H1 (cell line): ENCODE results near the gene SPDEF. TPM values are rescaled to one million over a fixed set of nuclear protein-coding genes. Genes with fewer than 3 reads are reported as not detected.

Experiments
- CTCF ChIA-PET: fragments of 300-600 bp; sonication (Branson Sonifier 250); formaldehyde crosslinking; loops from one replicate; lab custom pipeline; 2021; ENCODE audit not compliant: partially characterized antibody; lab: Charles Lee
- POLR2A ChIA-PET: fragments of 300-600 bp; sonication (Branson Sonifier 250); formaldehyde crosslinking; loops from one replicate; lab custom pipeline; 2021; ENCODE audit warnings: inconsistent platforms; ENCODE audit not compliant: partially characterized antibody; lab: Charles Lee
- DNase-seq, 2 experiments: peaks; one replicate each; pipeline versions ENCODE4 v3.0.0 to v3.0.0-alpha.2; 2010 to 2022; ENCODE audit warnings: low spot score in 2 of 2, low read depth in 1 of 2, mixed read lengths in 1 of 2
- FAIRE-seq: peaks from 2 replicates; lab custom pipeline; 2011; peaks lifted over from hg19 to GRCh38; lab: Jason Lieb, UNC
- H2AFZ ChIP-seq: 2 replicates; pipeline ENCODE4 v1.8.1; 2012; ENCODE audit warnings: low read length, inconsistent platforms
- H2AK5ac ChIP-seq: 2 replicates; pipeline ENCODE4 v1.6.1; 2013; ENCODE audit warnings: low read depth, low read length
- H2BK120ac ChIP-seq: replicated peaks from 2 replicates; pipeline ENCODE3; 2013; ENCODE audit warnings: low read depth, low read length, inconsistent platforms
- H2BK12ac ChIP-seq: 2 replicates; pipeline ENCODE4 v1.6.1; 2013; ENCODE audit warnings: low read depth, low read length
- H2BK15ac ChIP-seq: 2 replicates; pipeline ENCODE4 v1.6.1; 2013; ENCODE audit warnings: low read length
- H2BK20ac ChIP-seq: 2 replicates; pipeline ENCODE4 v1.6.1; 2013; ENCODE audit warnings: low read length
- H2BK5ac ChIP-seq: 2 replicates; pipeline ENCODE4 v1.6.1; 2013; ENCODE audit warnings: low read depth, low read length
- H3K14ac ChIP-seq: 2 replicates; pipeline ENCODE4 v1.6.1; 2013; ENCODE audit warnings: inconsistent platforms; ENCODE audit not compliant: insufficient read length
- H3K18ac ChIP-seq: 2 replicates; pipeline ENCODE4 v1.6.1; 2013; ENCODE audit warnings: low read length; ENCODE audit errors: extremely low read depth
- H3K23ac ChIP-seq: 2 replicates; pipeline ENCODE4 v1.6.1; 2013; ENCODE audit warnings: inconsistent platforms; ENCODE audit not compliant: insufficient read length
- H3K23me2 ChIP-seq: 2 replicates; pipeline ENCODE4 v1.6.1; 2013; ENCODE audit warnings: low read depth, low read length
- H3K27ac ChIP-seq: 2 replicates; pipeline ENCODE4 v1.6.1; 2011; ENCODE audit warnings: low read depth, low read length, inconsistent platforms
- H3K27me3 ChIP-seq, 4 experiments: replicated peaks in 1 of 4; 1 replicate in 1 of 4; 2 replicates in 3 of 4; pipeline versions ENCODE4 v1.6.1 to v1.8.1; 2011 to 2013; ENCODE audit warnings: low read length in 3 of 4, mild to moderate bottlenecking in 3 of 4, inconsistent platforms in 2 of 4, mixed read lengths in 2 of 4, moderate library complexity in 1 of 4; ENCODE audit not compliant: control insufficient read depth in 3 of 4, insufficient read depth in 3 of 4; ENCODE audit errors: extremely low read depth in 1 of 4
- H3K36me3 ChIP-seq, 4 experiments: 2 replicates each; pipeline versions ENCODE4 v1.6.1 to v1.8.1; 2011 to 2013; ENCODE audit warnings: mild to moderate bottlenecking in 4 of 4, low read length in 3 of 4, moderate library complexity in 2 of 4, control low read depth in 1 of 4, inconsistent platforms in 1 of 4; ENCODE audit not compliant: insufficient read depth in 4 of 4, control insufficient read depth in 2 of 4
- H3K4ac ChIP-seq: replicated peaks from 2 replicates; pipeline ENCODE3; 2013; ENCODE audit warnings: low read length, low read depth, mixed read lengths, inconsistent platforms; ENCODE audit not compliant: insufficient read length
- H3K4me1 ChIP-seq, 4 experiments: replicated peaks in 1 of 4; 1 replicate in 1 of 4; 2 replicates in 3 of 4; pipeline versions ENCODE4 v1.6.1 to v1.8.1; 2011 to 2013; ENCODE audit warnings: low read length in 3 of 4, inconsistent platforms in 2 of 4, mixed read lengths in 1 of 4; ENCODE audit not compliant: insufficient read depth in 4 of 4, control insufficient read depth in 3 of 4
- H3K4me2 ChIP-seq, 2 experiments: 2 replicates each; pipeline versions ENCODE4 v1.6.1 to v1.8.1; 2011 to 2013; ENCODE audit warnings: low read depth in 2 of 2, low read length in 2 of 2, control low read depth in 1 of 2, inconsistent platforms in 1 of 2, mild to moderate bottlenecking in 1 of 2; ENCODE audit not compliant: insufficient read depth in 1 of 2
- H3K4me3 ChIP-seq, 4 experiments: fragments of 200-600, 300-600 bp in 1 of 4; sonication (generic), shearing (Covaris generic), sonication (Bioruptor Twin) in 1 of 4; 2 replicates each; pipeline versions ENCODE4 v1.5.1 to v1.8.1; 2011 to 2016; ENCODE audit warnings: low read length in 4 of 4, low read depth in 3 of 4, control low read depth in 2 of 4, inconsistent platforms in 2 of 4, mild to moderate bottlenecking in 2 of 4, mixed read lengths in 1 of 4, moderate library complexity in 1 of 4; ENCODE audit not compliant: insufficient read depth in 2 of 4; ENCODE audit errors: extremely low read depth in 1 of 4
- H3K56ac ChIP-seq: replicated peaks from 2 replicates; pipeline ENCODE3; 2013; ENCODE audit warnings: low read depth, mild to moderate bottlenecking, mixed read lengths, low read length, inconsistent platforms; ENCODE audit not compliant: insufficient read length
- H3K79me1 ChIP-seq: 2 replicates; pipeline ENCODE4 v1.6.1; 2013; ENCODE audit warnings: low read depth, low read length, control low read depth
- H3K79me2 ChIP-seq, 2 experiments: 2 replicates each; pipeline versions ENCODE4 v1.6.1 to v1.8.1; 2012 to 2013; ENCODE audit warnings: low read length in 2 of 2, mild to moderate bottlenecking in 2 of 2, inconsistent platforms in 1 of 2; ENCODE audit not compliant: insufficient read depth in 2 of 2, control insufficient read depth in 1 of 2
- H3K9ac ChIP-seq, 4 experiments: replicated peaks in 1 of 4; 1 replicate in 1 of 4; 2 replicates in 3 of 4; pipeline versions ENCODE4 v1.6.1 to v1.8.1; 2011 to 2013; ENCODE audit warnings: low read depth in 3 of 4, low read length in 3 of 4, control low read depth in 2 of 4, mild to moderate bottlenecking in 2 of 4, moderate library complexity in 2 of 4, inconsistent platforms in 1 of 4; ENCODE audit errors: extremely low read depth in 1 of 4
- H3K9me3 ChIP-seq, 2 experiments: 2 replicates each; pipeline versions ENCODE4 v1.6.1 to v1.8.1; 2012 to 2013; ENCODE audit warnings: mild to moderate bottlenecking in 2 of 2, moderate library complexity in 2 of 2, control low read depth in 1 of 2, inconsistent platforms in 1 of 2, low read depth in 1 of 2, low read length in 1 of 2, mixed read lengths in 1 of 2; ENCODE audit not compliant: insufficient read depth in 2 of 2
- H4K20me1 ChIP-seq, 2 experiments: replicated peaks in 1 of 2; 2 replicates each; pipeline versions ENCODE3 to v1.8.1; 2011 to 2013; ENCODE audit warnings: inconsistent platforms in 2 of 2, low read length in 2 of 2, mild to moderate bottlenecking in 1 of 2; ENCODE audit not compliant: insufficient read depth in 2 of 2, control insufficient read depth in 1 of 2
- H4K5ac ChIP-seq: 2 replicates; pipeline ENCODE4 v1.6.1; 2013; ENCODE audit warnings: low read length, low read depth, mixed read lengths, inconsistent platforms; ENCODE audit not compliant: insufficient read length
- H4K8ac ChIP-seq: 2 replicates; pipeline ENCODE4 v1.8.0; 2013; ENCODE audit warnings: mild to moderate bottlenecking, moderate library complexity, low read length, inconsistent platforms; ENCODE audit not compliant: insufficient read depth; ENCODE audit errors: extremely low read depth
- H4K91ac ChIP-seq: replicated peaks from 2 replicates; pipeline ENCODE3; 2013; ENCODE audit warnings: low read length, mixed read lengths, inconsistent platforms; ENCODE audit not compliant: insufficient read length
- EZH2 ChIP-seq: fragments of 200-600 bp; sonication (generic); IDR thresholded peaks from 2 replicates; pipeline ENCODE4 v1.7.1; 2012; ENCODE audit warnings: low read depth, mild to moderate bottlenecking, moderate library complexity, low read length, inconsistent platforms; ENCODE audit not compliant: severe bottlenecking
- HDAC6 ChIP-seq: IDR thresholded peaks from one replicate; pipeline ENCODE4 v1.7.1; 2012; ENCODE audit warnings: low read depth, mild to moderate bottlenecking, inconsistent platforms, low read length, moderate library complexity
- JUN ChIP-seq: IDR thresholded peaks from 2 replicates; pipeline ENCODE4 v1.6.1; 2011; ENCODE audit warnings: low read depth, mild to moderate bottlenecking, improper control_type of control experiment, low read length
- NRF1 ChIP-seq: IDR thresholded peaks from 2 replicates; pipeline ENCODE4 v1.6.1; 2011; ENCODE audit warnings: mild to moderate bottlenecking, low read depth, low read length, improper control_type of control experiment
- RFX5 ChIP-seq: IDR thresholded peaks from 2 replicates; pipeline ENCODE4 v1.6.1; 2011; ENCODE audit warnings: low read depth, low read length, improper control_type of control experiment, borderline replicate concordance
- SUZ12 ChIP-seq: fragments of 200-600 bp; sonication (generic); IDR thresholded peaks from 2 replicates; pipeline ENCODE4 v1.6.1; 2012; ENCODE audit warnings: mild to moderate bottlenecking, inconsistent platforms, low read length, moderate library complexity, mixed read lengths
- TAF7 ChIP-seq: optimal IDR thresholded peaks from 2 replicates; pipeline ENCODE3; 2011; ENCODE audit warnings: low read depth, mild to moderate bottlenecking, inconsistent platforms, low read length, moderate library complexity, borderline replicate concordance
- WGBS, 2 experiments: shearing (Covaris generic) in 1 of 2; methylation state at CpG; one replicate each; pipeline versions ENCODE4 v1.1.6 to v1.1.7; 2013 to 2015; ENCODE audit warnings: low lambda C conversion rate in 2 of 2, mixed read lengths in 2 of 2, inconsistent platforms in 1 of 2, low coverage in 1 of 2, missing lambda C conversion rate in 1 of 2; ENCODE audit not compliant: insufficient replicate concordance in 2 of 2, insufficient coverage in 1 of 2, insufficient read length in 1 of 2; ENCODE audit errors: extremely low coverage in 1 of 2, missing lambda C conversion rate in 1 of 2; 5-methylcytosine and 5-hydroxymethylcytosine counted together
- polyA plus RNA-seq, 7 experiments: library from polyadenylated mRNA; depleted of rRNA in 3 of 7; stranded (reverse) in 5 of 7; unstranded in 2 of 7; fragments of >200 nt in 5 of 7; fragments of 200-250 nt in 2 of 7; gene quantifications; 1 replicate in 5 of 7; 2 replicates in 1 of 7; 4 replicates in 1 of 7; pipeline versions ENCODE4 v1.2.1 to v1.2.3, GENCODE V29; 2011 to 2013; ENCODE audit warnings: missing spikeins in 2 of 7, mixed read lengths in 2 of 7
- total RNA-seq: library from RNA; stranded (reverse); fragmentation: NEBNext Ultra II Directional; extraction: Animal tissue kit (Norgen Biotek cat#: 25700); gene quantifications from 2 replicates; pipeline ENCODE4 v1.2.1, GENCODE V29; 2021
- TF ChIP-seq, protein P1 (sequence below): IDR thresholded peaks from 2 replicates; pipeline ENCODE4 v1.6.1; 2012; ENCODE audit warnings: inconsistent platforms
- TF ChIP-seq, protein P2 (sequence below), 3 experiments: IDR thresholded peaks; 1 replicate in 2 of 3; 2 replicates in 1 of 3; pipeline versions ENCODE4 v1.5.1 to v1.6.1; 2011; ENCODE audit warnings: low read length in 3 of 3, mild to moderate bottlenecking in 3 of 3, inconsistent platforms in 2 of 3, low read depth in 1 of 3, moderate library complexity in 1 of 3; ENCODE audit not compliant: insufficient read depth in 1 of 3; ENCODE audit errors: control extremely low read depth in 1 of 3
- TF ChIP-seq, protein P3 (sequence below): IDR thresholded peaks from 2 replicates; pipeline ENCODE4 v1.6.1; 2012; ENCODE audit warnings: inconsistent platforms

SPDEF gene
- total and polyA plus RNA-seq, 2 of the 8 experiments (the other 6 are each of a cell fraction or from before 2014, with no cell fraction given), result 0.15 to 0.30 TPM

DNA sequence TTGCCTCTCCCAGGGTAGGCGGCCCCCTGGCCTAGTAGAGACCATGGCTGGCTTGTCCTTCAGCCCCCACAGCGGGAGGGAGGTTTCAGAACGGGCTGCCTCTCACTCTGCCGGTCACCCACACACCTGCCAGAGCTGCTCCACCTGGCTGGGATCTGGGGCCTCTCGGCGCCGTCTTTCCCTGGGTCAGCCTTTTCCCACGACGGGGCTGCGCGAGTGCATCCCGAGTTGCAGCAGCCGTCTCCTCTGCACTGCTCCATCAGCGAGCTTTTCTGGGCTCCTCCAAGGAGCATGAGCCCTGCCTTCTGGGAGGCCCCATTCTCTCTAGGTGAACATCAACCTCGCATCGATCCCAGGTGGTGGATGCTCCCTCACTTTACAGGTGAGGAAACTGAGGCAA is 15.9 kb upstream of the SPDEF start:
- no peaks in the 10 kb centered on the region for H3K79me2 ChIP-seq
- no peak overlapping the region for H2BK120ac ChIP-seq
- FAIRE-seq (no peak), DNase-seq (no peak)
- no peak overlapping the region for H3K23ac ChIP-seq
- H4K91ac ChIP-seq, result no peak overlapping the region
- H2AFZ ChIP-seq, result no peak overlapping the region
- no peak overlapping the region for H2BK5ac ChIP-seq
- no peak overlapping the region for H3K4ac ChIP-seq
- 0 out of 2 replicates have a peak overlapping the region, but pooled peaks have one; percentile 5 for H2AK5ac ChIP-seq
- no peaks in the 10 kb centered on the region for H3K23me2 ChIP-seq
- no peak overlapping the region for H4K5ac ChIP-seq
- no peak overlapping the region for H2BK15ac ChIP-seq
- CTCF ChIA-PET, result interaction anchor here (1.8 kb wide), 1 partner anchor 112 kb away, joined by 8 read pairs; no protein-coding TSS in a partner anchor
- H3K56ac ChIP-seq, result no peak overlapping the region
- H3K4me2 ChIP-seq, result no peak overlapping the region
- no peak overlapping the region for H3K18ac ChIP-seq
- peaks cover 0 to 19% (median 11%) of the 10 kb centered on the region in 4 experiments for H3K4me1 ChIP-seq
- H3K9ac ChIP-seq, result no peak overlapping the region
- no peaks in the 10 kb centered on the region for H3K27me3 ChIP-seq
- H3K79me1 ChIP-seq, result no peaks in the 10 kb centered on the region
- H3K14ac ChIP-seq, result no peak overlapping the region
- H4K20me1 ChIP-seq, result no peaks in the 10 kb centered on the region
- H2BK20ac ChIP-seq, result no peak overlapping the region
- no peaks in the 10 kb centered on the region for H3K9me3 ChIP-seq
- H3K36me3 ChIP-seq, result no peaks in the 10 kb centered on the region
- POLR2A ChIA-PET, result interaction anchor here (0.7 kb wide), 1 partner anchor 9 kb away, joined by 5 read pairs; no protein-coding TSS in a partner anchor
- H3K27ac ChIP-seq, result no peak overlapping the region
- H3K4me3 ChIP-seq, result no peak overlapping the region
- H2BK12ac ChIP-seq, result no peak overlapping the region
- no peak overlapping the region for H4K8ac ChIP-seq
- 89% methylated on average over 16 of the region's 16 CpGs; no CpG with 5 or more reads in 1 of the 2 experiments for WGBS, 2 experiments
- no peak for TF ChIP-seq EZH2
- no peak for TF ChIP-seq HDAC6
- TF ChIP-seq, protein P1, sequence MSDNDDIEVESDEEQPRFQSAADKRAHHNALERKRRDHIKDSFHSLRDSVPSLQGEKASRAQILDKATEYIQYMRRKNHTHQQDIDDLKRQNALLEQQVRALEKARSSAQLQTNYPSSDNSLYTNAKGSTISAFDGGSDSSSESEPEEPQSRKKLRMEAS, result no peak
- no peak for TF ChIP-seq TAF7
- no peak for TF ChIP-seq JUN
- TF ChIP-seq, protein P2, sequence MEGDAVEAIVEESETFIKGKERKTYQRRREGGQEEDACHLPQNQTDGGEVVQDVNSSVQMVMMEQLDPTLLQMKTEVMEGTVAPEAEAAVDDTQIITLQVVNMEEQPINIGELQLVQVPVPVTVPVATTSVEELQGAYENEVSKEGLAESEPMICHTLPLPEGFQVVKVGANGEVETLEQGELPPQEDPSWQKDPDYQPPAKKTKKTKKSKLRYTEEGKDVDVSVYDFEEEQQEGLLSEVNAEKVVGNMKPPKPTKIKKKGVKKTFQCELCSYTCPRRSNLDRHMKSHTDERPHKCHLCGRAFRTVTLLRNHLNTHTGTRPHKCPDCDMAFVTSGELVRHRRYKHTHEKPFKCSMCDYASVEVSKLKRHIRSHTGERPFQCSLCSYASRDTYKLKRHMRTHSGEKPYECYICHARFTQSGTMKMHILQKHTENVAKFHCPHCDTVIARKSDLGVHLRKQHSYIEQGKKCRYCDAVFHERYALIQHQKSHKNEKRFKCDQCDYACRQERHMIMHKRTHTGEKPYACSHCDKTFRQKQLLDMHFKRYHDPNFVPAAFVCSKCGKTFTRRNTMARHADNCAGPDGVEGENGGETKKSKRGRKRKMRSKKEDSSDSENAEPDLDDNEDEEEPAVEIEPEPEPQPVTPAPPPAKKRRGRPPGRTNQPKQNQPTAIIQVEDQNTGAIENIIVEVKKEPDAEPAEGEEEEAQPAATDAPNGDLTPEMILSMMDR (IDR thresholded peaks at IDR 0.05; ENCODE audit: control extremely low read depth in 1 of 3, insufficient read depth in 1 of 3, low read depth in 1 of 3, low read length in 3 of 3), result no peak
- TF ChIP-seq, protein P3, sequence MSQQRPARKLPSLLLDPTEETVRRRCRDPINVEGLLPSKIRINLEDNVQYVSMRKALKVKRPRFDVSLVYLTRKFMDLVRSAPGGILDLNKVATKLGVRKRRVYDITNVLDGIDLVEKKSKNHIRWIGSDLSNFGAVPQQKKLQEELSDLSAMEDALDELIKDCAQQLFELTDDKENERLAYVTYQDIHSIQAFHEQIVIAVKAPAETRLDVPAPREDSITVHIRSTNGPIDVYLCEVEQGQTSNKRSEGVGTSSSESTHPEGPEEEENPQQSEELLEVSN, result no peak
- TF ChIP-seq SUZ12, result no peak
- no peak for TF ChIP-seq RFX5
- TF ChIP-seq NRF1, result no peak
